ENCODE results near the gene DNAI1.
"Not testable (repeated sequence)": the region's sequence is repeated elsewhere in the genome, so short reads cannot be mapped to it uniquely, and the experiment has no call there.

DNAI1 gene

DNA sequence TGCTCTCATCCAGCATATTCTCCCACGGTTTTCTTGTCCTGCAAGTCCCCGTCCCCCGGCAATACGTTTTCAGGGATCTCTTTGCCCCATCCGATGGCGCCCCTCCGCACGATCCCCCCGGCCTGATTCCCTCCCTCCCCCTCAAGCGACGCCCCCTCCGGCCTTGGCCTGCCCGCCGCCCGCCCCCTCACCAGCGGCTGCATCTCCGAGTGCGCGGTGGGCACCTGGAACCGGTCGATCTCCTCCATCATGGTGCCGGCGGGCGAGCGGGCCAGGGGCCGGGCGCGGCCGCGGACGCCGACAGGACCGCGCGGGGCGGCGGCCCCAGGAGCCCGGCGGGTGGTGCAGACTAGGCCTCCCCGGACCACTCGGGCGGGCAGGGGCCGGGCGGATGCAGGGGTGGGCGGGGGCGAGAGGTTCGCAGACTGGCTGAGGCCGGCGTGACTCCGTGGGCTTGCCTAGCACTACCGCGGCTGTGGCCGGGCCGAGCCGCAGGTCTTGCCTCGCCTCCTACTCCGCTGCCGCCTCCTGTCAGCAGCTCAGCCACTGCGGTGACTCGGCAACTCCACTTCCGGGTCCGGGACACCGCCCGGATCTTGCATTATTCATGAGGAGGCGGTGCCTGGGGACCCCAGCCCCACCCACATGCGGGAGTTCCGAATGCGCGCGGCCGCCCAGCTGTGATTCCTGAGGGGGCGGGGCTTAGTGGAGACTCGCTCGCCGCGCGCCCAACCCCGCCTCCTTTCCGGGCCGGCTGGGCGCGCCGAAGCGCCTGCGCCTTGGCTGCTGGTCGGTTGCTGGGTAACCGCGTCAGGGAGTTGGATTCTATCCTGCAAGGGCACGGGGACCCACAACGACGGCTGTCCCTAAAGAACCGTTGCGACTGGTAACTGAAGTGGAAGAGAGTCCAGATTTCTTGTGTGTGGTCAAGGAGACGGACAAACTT lies at the start of gene DNAI1, which contains the start of gene FAM219A:
DNAI1 (plus strand) TSS at position 793 of the 946 bp plus-strand sequence. CDS start 201 bp downstream, outside the sequence.
FAM219A (minus strand) TSS at position 558 of the 946 bp plus-strand sequence; CDS start at position 251, 307 bp downstream.
- peak; percentile 94 for DNase-seq

DNA sequence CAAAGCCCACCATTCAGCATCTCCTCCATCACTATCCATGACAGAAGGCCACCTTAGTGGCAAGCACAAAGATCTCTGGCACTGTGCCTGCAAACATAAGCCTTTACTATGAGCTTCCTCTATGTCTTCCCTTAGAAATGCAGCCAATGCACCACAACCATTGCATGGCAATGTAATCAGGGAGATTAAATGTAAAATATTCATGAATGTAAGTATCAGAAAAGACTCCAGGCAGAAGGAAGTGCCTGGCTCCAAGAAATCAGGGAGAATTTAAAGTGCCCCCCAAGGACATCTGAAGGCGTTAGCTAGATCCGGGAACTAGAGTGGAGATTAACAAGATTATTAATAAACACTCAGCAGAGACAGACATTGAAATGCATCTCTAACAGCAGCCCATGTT lies 49.5 kb upstream of the DNAI1 start:
- no peak for DNase-seq

DNA sequence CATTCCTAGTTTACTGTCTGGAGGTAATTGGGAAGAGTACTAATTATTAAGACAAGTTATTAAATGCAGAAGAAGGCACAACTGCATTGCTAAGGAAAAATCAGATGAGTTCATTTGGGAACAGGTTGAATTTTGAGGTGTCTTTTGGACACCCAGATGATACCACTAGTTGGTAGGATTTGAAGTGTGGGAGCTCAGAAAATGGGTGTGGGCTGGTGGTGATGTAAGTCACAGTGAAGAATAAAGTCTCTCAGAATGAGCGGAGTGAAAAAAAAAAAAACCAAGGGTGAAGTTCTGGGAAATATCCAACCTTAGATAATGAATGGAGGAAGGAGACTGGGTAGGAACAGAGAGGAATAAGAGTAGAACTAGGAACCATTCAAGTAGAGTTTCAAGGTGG lies 46.3 kb upstream of the DNAI1 start:
- DNase-seq: no peak

DNA sequence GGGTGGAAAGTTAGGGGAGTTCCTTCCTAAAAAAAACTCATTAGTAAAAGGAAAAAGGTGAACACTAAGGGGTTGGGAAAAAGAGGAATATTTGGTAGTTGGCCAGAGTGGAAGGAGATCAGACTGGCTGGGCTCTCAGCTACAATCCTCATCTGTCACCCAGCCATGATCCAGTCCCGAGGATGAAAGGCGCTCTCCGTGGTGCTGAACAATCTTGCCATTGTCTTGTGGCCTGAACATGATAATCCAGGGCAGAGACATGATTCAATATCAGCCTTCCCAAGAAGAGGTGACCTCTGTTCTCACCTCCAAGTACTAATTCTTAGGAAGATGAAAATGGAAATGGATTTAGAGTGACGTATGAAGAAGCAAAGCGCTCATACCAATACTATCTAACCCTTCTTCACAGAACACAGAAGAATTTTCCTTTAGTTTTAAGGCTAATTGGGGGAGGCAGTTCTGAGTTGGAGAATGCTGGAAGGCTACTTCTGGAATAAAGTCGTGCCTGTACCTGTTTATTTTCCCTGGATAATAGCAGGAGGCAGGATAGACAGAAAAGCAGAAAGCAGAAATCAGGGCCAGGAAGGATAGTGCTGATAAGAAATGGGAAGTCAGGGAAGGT lies 45.3 kb upstream of the DNAI1 start:
- no peak for DNase-seq

DNA sequence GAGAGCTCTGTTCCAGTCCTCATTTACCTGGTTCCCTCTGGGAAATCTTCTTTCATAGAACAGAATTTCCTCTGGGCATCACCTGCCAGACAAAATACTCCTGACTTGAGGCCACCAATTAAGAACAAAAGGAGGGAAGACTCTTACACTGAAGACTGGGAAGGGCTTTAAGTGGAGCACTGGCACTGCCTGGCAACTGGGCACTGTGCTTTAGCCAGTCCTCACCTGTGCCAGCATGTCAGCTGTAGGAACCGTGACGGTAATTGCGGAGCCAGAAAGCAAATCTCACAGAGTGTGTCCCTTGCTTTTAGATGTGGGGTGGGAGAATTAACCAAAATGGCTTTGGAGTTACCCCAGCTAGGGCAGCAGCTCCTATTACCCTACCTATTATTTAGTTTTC lies 40.9 kb upstream of the DNAI1 start:
- no peak for DNase-seq

DNA sequence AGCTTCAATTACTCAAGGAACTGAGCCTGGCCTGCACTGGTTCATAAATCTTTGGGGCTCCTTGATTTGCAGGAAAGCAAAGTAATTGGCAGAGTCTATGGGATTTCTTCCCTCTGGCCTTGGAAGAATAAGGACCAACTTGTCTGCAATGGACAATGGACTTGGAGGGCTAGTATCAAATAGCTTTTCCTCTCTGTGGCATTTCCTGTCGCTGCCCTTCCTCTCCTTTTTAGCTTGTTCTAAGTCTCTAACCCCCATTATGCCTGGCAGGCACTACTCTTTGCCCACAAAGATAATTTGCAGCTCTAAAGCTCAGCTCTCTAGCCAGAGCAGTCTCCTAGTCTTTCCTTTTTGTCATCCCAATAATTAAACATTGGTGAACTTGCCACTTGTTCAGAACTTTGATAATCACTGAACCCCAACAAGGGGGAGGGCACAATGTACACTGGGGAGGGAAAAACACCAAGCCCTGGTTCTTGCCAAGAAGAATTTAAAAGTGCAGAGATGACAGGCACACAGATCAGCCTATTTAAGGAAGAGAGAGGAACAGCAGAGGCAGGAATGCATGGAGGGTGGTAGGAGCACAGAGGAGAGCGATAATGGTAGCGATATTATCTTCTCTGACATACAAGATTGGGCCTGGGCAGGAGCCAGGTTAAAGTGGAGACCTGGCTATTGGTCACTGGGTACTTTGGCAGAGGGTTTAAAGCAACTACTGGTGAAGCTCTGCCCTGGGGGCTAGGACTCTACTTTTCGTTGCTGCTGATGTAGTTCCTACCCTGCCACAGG lies 38.7 kb upstream of the DNAI1 start:
- no peak for DNase-seq

DNA sequence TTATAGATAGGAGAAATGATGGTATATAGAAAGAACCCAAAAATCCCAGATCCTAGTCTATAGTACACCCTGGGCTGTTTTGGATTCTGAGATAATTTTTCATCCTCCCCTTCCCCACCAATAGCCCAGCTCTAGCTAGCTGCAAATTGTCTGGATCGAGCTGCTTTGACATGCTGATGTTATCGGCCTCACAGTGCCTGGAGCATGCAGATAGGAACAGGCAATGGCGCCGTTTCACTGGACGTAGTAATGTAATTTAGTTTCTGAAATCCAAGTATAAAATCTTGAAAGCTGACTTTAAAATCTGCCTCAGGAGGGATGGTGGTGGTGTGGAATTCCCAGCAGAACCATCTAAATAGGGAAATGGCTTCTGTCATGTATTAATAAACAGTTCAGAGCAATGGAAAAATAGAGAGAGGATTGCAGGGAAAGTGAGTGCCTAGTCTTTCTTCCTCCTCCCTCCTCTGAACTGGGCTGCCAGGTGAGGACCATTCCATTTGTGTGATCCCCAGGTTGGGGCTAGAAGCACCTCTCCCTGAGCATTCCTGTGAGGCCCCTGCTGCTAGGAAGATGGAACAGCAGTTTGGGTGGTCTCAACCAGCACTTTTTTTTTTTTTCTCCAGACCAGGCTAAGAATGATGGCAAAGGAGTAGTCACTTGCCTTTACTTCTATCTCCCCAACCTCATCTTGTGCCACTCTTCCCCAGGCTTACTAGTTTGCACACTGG lies 32.1 kb upstream of the DNAI1 start:
- no peak for DNase-seq

DNA sequence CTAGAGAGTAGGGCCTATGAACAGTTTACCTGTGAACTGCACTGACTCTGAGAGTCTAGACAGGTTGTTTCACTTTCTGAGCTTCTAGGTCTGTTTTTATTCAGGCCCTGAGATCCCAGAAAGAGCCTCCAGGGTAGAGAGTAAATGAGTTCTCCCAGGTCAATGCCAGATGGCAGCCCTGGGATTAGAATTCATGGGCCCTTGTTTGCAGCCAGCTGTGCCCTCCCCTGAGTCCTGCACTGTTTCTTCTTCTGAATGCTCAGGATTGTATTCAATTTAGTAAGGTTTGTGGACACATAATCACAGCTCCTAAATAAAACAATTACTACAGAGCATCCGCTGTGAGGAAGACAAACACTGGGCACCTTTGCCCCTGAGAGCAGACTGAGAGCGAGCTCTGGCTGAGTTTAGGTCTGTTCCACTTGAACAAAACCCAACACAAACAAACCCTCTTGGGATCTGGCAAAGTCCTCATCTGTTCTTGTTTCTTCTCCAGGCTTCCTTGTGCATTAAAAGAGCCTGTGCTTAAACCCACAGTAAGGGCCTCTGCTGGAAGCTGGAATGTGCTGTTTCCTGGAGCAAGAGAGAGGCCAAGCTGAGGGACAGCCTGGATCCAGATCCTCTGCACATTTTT lies 30.2 kb upstream of the DNAI1 start:
- no peak for DNase-seq

DNA sequence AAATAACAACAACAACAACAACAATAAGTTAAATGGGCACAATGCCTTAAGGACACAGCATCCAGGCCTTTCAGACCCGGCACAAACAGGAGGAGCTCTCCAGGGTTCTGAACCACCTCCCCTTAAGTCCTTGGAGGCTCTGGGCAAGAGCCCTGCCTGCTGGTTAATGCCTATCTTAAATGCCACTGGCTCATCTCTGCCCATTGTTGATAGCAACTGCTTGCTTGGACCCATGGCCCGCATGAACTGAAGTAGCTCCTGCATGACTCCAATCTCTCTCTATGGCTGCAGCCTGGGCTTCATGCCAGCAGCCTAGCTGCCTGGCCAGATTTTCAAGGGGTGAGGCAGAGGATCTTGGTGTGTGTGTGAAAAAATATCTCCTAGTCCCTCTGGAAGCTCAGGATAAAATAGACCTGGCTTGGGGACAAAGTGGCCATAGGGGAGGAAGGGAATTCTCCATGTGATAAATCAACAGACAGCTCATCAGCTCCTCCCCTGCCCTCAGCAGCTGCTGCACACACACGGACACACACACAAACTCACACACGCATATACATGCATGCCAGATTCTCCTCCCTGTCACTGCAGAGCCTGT lies 27.7 kb upstream of the DNAI1 start:
- DNase-seq: no peak

DNA sequence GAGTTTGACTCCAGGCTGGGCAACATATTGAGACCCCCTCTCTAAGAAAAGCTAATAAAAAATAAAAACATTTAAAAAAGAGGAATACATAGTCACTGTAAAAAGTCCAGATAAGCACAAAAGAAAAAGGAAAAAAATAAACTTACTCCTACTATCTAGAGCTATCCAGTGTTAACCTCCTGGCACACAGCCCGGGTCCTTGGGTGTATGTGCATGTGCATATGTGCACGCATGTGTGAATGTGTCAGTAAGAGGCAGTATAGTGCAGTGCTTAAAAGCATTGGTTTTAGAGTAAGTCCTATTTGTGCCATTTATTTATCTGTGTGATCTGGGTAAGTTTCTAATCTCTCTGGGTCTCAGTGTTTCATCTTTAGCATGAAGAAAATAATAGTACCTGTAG lies 26.9 kb upstream of the DNAI1 start:
- DNase-seq: no peak

DNA sequence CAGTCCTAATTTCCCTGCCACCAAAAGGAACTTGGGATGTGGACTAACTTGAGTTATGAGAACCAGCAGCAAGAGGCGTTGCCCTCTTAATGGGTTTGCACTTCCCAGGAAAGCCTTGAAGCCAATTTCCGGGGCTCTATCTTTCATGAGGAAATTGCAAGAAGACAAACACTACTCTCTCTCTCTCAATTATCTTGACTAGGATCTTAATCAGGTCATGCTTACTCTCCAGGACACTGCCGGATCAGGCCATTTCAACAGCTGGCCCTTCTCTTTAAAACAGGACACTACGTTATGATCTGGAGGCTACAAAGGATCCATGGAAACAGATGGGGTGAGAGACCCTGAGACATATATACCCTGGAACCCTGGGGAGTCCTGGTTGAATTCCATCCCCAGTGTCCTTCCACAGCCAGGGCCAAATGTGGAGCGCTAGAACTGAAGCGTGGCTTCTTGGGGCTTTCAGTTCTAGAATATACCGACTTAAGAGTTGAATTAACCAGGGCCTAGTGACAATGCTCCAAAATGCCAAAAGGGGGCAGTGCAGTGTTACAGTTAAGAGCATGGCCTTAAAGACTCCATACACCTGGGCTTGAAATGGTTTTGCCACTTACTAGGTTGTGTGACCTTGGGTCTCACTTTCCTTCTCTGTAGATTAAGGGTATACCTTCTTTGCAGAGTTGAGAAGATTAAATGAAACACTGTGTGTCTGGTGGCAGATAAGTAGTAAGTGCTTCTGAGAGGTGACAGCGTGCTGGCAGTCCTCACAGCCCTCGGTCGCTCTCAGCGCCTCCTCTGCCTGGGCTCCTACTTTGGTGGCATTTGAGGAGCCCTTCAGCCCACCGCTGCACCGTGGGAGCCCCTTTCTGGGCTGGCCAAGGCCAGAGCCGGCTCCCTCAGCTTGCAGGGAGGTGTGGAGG lies 21.3 kb upstream of the DNAI1 start:
- DNase-seq: peak; percentile 78

DNA sequence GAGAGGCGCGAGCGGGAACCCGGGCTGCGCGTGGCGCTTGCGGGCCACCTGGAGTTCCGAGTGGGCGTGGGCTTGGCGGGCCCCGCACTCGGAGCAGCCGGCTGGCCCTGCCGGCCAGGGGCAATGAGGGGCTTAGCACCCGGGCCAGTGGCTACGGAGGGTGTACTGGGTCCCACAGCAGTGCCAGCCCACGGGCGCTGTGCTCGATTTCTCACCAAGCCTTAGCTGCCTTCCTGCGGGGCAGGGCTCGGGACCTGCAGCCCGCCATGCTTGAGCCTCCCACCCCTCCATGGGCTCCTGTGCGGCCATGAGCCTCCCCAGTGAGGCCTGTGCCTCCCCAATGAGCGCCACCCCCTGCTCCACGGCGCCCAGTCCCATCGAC lies 20.7 kb upstream of the DNAI1 start:
- not testable (repeated sequence) for DNase-seq

DNA sequence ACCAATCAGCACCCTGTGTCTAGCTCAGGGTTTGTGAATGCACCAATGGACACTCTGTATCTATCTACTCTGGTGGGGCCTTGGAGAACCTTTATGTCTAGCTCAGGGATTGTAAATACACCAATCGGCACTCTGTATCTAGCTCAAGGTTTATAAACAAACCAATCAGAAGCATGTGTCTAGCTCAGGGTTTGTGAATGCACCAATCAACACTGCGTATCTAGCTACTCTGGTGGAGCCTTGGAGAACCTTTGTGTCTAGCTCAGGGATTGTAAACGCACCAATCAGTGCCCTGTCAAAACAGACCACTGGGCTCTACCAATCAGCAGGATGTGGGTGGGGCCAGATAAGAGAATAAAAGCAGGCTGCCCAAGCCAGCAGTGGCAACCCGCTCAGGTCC lies 20.1 kb upstream of the DNAI1 start:
- not testable (repeated sequence) for DNase-seq

DNA sequence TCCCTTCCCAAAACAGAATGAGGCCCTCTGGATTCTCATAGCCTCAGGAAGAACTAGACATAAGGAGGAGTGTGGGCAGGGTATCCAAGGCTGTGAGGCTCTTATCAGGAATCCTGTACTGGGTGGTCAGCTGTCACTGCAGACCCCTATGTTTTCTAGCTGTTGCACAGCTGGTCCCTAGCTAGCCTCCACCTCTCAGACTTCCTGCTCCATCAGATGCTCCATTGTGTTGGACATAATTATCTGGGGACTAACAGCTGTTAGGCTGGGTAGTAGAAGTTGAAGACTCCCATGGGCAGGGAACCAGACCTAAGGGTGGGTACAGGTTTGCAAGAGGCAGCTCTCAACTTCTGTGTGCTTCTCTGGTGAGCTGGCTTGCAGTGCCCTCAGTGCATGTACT lies 18.6 kb upstream of the DNAI1 start:
- no peak for DNase-seq

DNA sequence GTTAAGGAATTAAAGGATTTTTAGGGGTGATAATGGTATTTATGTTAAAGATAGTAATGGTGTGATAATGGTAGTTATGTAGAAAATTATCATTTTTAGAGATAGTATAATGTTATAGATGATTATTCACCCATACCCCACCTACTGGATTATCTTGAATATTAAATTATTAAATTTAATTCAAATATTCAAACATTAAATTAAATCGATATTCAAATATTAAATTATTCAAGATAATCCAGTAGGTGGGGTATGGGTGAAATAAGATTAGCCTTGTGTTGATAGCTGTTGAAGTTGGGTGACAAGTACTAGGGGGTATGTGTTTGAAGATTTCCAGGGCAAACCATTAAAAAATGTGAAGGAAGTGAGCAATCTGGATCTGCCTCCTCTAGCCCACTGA lies 15.8 kb upstream of the DNAI1 start:
- no peak for DNase-seq

DNA sequence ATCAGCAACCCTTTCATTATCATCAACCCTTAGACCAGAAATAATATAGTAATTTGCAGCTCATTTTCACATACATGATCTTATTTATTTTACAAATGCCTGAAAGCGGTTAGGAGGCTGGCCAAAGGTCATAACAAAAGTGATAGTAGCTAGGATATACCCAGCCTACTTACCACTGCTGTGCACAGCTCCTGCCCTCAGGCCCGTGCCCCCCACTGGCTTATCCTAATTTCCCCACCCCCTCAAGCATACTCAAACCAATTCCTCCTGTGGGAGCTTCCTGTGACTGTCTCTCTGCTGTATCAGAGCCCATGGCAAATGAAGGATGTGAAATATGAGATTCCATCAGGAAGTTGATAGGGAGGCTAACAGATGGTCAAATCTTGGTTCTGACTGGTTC lies 15.1 kb upstream of the DNAI1 start:
- DNase-seq: no peak

DNA sequence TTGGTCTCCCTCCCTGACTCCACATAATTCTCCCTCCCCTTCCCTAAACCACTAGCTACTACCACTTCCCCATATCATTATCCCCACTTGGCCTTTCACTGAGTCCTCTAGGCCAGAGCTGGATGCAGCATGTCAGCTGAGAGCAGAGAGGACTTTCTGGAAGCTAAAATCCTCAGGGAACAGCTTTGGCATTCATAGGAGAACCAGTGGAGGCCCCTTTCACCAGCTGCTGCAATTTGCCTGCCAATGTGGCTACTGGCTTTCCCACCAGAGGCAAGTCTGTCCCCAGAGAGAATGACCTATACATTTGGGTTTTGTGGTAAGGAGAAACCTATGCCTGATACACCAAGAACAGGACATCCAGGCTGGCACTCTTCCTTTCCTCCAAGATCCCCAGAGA lies 14.6 kb upstream of the DNAI1 start:
- DNase-seq: no peak

DNA sequence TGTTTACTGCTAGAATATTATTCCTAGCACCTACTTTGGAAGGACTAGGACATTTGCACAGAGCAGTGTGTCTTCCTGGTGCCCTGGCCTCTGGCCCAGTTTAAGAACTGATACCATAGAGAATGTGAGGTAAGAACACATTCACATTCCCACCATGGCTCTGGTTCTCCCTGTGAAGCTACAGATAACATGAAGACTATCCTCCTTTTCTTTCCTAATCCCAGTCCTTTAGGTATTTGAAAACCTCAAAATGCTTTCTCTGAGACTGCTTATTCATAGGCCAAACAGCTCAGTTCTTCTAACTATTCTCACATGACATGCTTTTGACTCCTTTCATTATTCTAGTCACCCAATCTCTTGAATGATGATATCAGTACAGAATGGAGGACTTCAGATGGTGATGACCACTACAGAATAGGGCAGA lies 12.1 kb upstream of the DNAI1 start:
- DNase-seq: no peak

DNA sequence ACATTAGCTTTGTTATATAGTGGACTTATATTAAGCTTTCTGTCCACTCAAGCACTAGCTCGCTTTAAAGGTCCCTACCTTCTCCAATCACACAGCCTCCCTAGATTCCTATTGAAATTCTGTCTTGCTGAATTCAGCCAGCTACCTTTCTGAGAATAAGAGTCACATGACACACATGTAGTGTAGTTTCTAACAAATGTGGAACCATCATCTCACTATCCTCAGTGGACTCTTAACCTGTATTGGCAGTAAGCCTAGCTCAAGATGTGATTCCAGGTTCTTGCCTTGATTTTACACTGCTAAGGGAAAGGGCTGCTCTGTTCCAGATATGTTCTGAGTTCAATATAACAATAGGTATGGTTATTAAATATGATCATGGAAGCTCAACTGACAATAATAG lies 11.7 kb upstream of the DNAI1 start:
- no peak for DNase-seq

DNA sequence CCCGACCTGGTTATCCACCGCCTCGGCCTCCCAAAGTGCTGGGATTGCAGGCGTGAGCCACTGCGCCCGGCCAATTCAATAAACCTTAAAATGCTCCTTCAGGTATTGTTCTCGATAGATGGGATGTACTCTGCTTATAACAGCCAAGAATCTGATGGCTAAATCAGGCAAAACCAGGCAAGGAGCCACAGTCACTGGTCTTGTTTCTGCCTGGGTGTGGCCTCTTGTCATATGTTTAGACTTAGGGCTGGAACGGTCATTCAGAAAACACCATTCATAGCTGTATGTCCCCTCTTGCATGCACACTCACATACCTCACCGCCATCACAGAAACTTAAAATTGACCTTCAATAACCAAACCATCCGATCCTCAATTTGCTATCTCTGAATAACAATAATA lies 8.0 kb upstream of the DNAI1 start:
- DNase-seq: no peak

DNA sequence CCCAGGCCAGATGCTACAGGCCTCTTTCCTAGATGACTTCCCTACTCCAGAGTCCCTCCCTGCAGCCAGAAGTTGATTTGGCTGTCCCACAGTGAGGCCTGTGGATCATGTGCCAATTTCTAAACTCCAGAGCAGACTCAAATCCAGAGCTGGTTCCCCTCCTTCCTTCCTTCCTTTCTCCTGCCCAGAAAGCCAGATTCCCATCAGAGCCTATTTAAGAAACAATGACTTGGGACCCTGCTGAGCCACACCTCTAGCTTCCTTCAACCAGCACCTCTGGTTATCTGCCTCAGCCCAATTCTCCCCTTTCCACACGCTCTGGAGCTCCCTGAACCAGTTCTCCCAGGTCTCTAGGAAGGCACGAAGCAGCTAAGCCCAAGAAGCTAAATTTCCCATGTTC lies 7.5 kb upstream of the DNAI1 start:
- no peak for DNase-seq
